Mesenteric fat pad (tissue), 1 donor: ENCODE data around the gene SSBP2. TPM values are rescaled to one million over a fixed set of nuclear protein-coding genes. Genes with fewer than 3 reads are reported as not detected.

Source experiments
- DNase-seq: peaks from one replicate; pipeline ENCODE4 v3.0.0-alpha.2; 2020; ENCODE audit warnings: low spot score
- total RNA-seq: library from RNA; stranded (reverse); fragmentation: NEBNext Ultra II Directional; extraction: Animal tissue kit (Norgen Biotek cat#: 25700); gene quantifications from one replicate; pipeline ENCODE4 v1.2.1, GENCODE V29; 2021
- donor health status: DM: yes; HTN: yes; CAD: no.

SSBP2 gene
- total RNA-seq, 1 donor from 2014 or later = 29.0 TPM

GRCh38 chr5:81397176-81397575, 353.7 kb downstream of the SSBP2 start:
- no peak for DNase-seq

- DNase-seq = no peak
Measured at GRCh38 chr5:81395262-81395661, 355.6 kb downstream of the SSBP2 start.

GRCh38 chr5:81393783-81394718, 356.8 kb downstream of the SSBP2 start, which contains the start of gene ACOT12:
Gene ACOT12, minus strand, starts transcription at chr5:81394134. Its CDS starts 20 bp downstream, at chr5:81394114.
- DNase-seq = no peak

- no peak for DNase-seq
Measured at GRCh38 chr5:81393430-81393782, 357.5 kb downstream of the SSBP2 start.

GRCh38 chr5:81389025-81389424, 361.9 kb downstream of the SSBP2 start:
- DNase-seq = no peak

- DNase-seq = no peak
Measured at GRCh38 chr5:81388169-81388568, 362.7 kb downstream of the SSBP2 start.

GRCh38 chr5:81383867-81384266, 367.0 kb downstream of the SSBP2 start:
- no peak for DNase-seq

GRCh38 chr5:81371354-81371876, 379.5 kb downstream of the SSBP2 start:
- no peak for DNase-seq

- no peak for DNase-seq
Measured at GRCh38 chr5:81370912-81371311, 380.0 kb downstream of the SSBP2 start.

GRCh38 chr5:81365541-81365940, 385.4 kb downstream of the SSBP2 start:
- no peak for DNase-seq

GRCh38 chr5:81363093-81363871, 387.6 kb downstream of the SSBP2 start:
- DNase-seq = no peak

Other genes starting within 250 kb of the SSBP2 start
- gene ATG10, start 220.9 kb upstream of the SSBP2 start, total RNA-seq = 4.9 TPM